K562 (cell line): ENCODE data around the gene CBFA2T3. TPM values are rescaled to one million over a fixed set of nuclear protein-coding genes. Genes with fewer than 3 reads are reported as not detected.
"Not testable (repeated sequence)": the region's sequence is repeated elsewhere in the genome, so short reads cannot be mapped to it uniquely, and the experiment has no call there.

Experiments used
- ATAC-seq: fragments of 200-7000 bp; cut with Tn5 transposase; 3 replicates; pipeline ENCODE4 v1.9.1; 2020; ENCODE audit warnings: moderate library complexity
- BruUV-seq: library from RNA; stranded (reverse); fragments of 400-500 nt; replicated peaks from 2 replicates; lab custom pipeline; 2021; lab: Mats Ljungman, UMichigan
- CTCF ChIA-PET: fragments of 300-600 bp; formaldehyde crosslinking; extraction: SDS; loops from one replicate; lab custom pipeline; 2021; ENCODE audit warnings: low intra/inter-chr PET ratio; lab: Yijun Ruan, JAX
- POLR2A ChIA-PET: fragments of 300-600, 350-650 bp; sonication (Branson Sonifier 250); formaldehyde crosslinking; extraction: SDS; loops from one replicate; lab custom pipeline; 2021; ENCODE audit warnings: antibody characterized with exemption, inconsistent platforms; lab: Yijun Ruan, JAX
- DNase-seq, 4 experiments: peaks; one replicate each; pipeline versions ENCODE4 v3.0.0 to v3.0.0-alpha.2; 2011 to 2018; ENCODE audit warnings: low spot score in 3 of 4, mixed read lengths in 3 of 4; ENCODE audit errors: extremely low read depth in 1 of 4
- FAIRE-seq: peaks from 2 replicates; lab custom pipeline; 2011; peaks lifted over from hg19 to GRCh38; lab: Jason Lieb, UNC
- H2AFZ ChIP-seq: 2 replicates; pipeline ENCODE4 v1.6.0; 2011; ENCODE audit warnings: low read depth, low read length, control low read depth, inconsistent platforms
- H3K27ac ChIP-seq: fragments of 200-600 bp; 3 replicates; pipeline ENCODE4 v1.8.0; 2011; ENCODE audit warnings: low read depth, mild to moderate bottlenecking, control low read depth, inconsistent platforms, low read length, moderate library complexity, mixed read lengths; ENCODE audit errors: extremely low read depth
- H3K27me3 ChIP-seq, 2 experiments: fragments of 300-600 bp in 1 of 2; 2 replicates in 1 of 2; 3 replicates in 1 of 2; pipeline versions ENCODE4 v1.6.0 to v1.8.0; 2011; ENCODE audit warnings: inconsistent platforms in 2 of 2, low read length in 2 of 2, mild to moderate bottlenecking in 1 of 2, mixed read lengths in 1 of 2, moderate library complexity in 1 of 2; ENCODE audit not compliant: control insufficient read depth in 2 of 2, insufficient read depth in 2 of 2
- H3K36me3 ChIP-seq: fragments of 300-600 bp; 3 replicates; pipeline ENCODE4 v1.8.0; 2011; ENCODE audit warnings: mild to moderate bottlenecking, low read length, inconsistent platforms; ENCODE audit not compliant: control insufficient read depth, insufficient read depth
- H3K4me1 ChIP-seq, 2 experiments: fragments of 200-600 bp in 1 of 2; replicated peaks in 1 of 2; 2 replicates in 1 of 2; 3 replicates in 1 of 2; pipeline versions ENCODE4 v1.5.1 to v1.8.0; 2011; ENCODE audit warnings: inconsistent platforms in 2 of 2, low read length in 2 of 2, mild to moderate bottlenecking in 1 of 2, mixed read lengths in 1 of 2, moderate library complexity in 1 of 2; ENCODE audit not compliant: control insufficient read depth in 2 of 2, insufficient read depth in 2 of 2
- H3K4me2 ChIP-seq: 2 replicates; pipeline ENCODE4 v1.6.1; 2011; ENCODE audit warnings: low read length, control low read depth, inconsistent platforms, mixed read lengths; ENCODE audit not compliant: insufficient read depth
- H3K4me3 ChIP-seq: fragments of 200-600 bp; sonication (generic), shearing (Covaris generic); 2 replicates; pipeline ENCODE4 v1.5.1; 2016; ENCODE audit warnings: control low read depth, inconsistent platforms
- H3K79me2 ChIP-seq: fragments of 200-600 bp; 3 replicates; pipeline ENCODE4 v1.8.0; 2011; ENCODE audit warnings: low read length, inconsistent platforms; ENCODE audit not compliant: control insufficient read depth, insufficient read depth
- H3K9ac ChIP-seq, 2 experiments: 2 replicates each; pipeline versions ENCODE4 v1.6.0 to v1.6.1; 2011; ENCODE audit warnings: low read depth in 2 of 2, low read length in 2 of 2, control low read depth in 1 of 2, inconsistent platforms in 1 of 2, mild to moderate bottlenecking in 1 of 2, mixed read lengths in 1 of 2; ENCODE audit not compliant: insufficient read depth in 1 of 2
- H3K9me1 ChIP-seq: one replicate; pipeline ENCODE4 v1.6.0; 2011; ENCODE audit warnings: inconsistent platforms, mild to moderate bottlenecking, low read length, moderate library complexity; ENCODE audit not compliant: control insufficient read depth, insufficient read depth
- H3K9me3 ChIP-seq: replicated peaks from 2 replicates; pipeline ENCODE4 v1.5.1; 2011; ENCODE audit warnings: low read depth, low read length, inconsistent platforms; ENCODE audit not compliant: control insufficient read depth, insufficient read depth
- H4K20me1 ChIP-seq: replicated peaks from 2 replicates; pipeline ENCODE4 v1.6.1; 2011; ENCODE audit warnings: low read length, inconsistent platforms, mixed read lengths; ENCODE audit not compliant: control insufficient read depth, insufficient read depth
- ARHGAP35 ChIP-seq: fragments of 450-650 bp; IDR thresholded peaks from 2 replicates; pipeline ENCODE4 v1.6.1; 2018; ENCODE audit not compliant: partially characterized antibody
- BRF1 ChIP-seq: IDR thresholded peaks from 3 replicates; pipeline ENCODE4 v1.6.1; 2011; ENCODE audit warnings: borderline replicate concordance, mild to moderate bottlenecking; ENCODE audit not compliant: insufficient read length; ENCODE audit errors: extremely low read depth
- CTBP1 ChIP-seq: fragments of 450-650 bp; IDR thresholded peaks from 2 replicates; pipeline ENCODE4 v1.6.1; 2016; ENCODE audit warnings: borderline replicate concordance
- POLR2A ChIP-seq: fragments of 450-650 bp; conservative IDR thresholded peaks from 2 replicates; pipeline ENCODE4 v1.6.1; 2016
- POLR2G ChIP-seq: fragments of 200-400 bp; formaldehyde crosslinking; IDR thresholded peaks from 2 replicates; pipeline ENCODE4 v1.6.1; 2017; ENCODE audit warnings: low read depth, mild to moderate bottlenecking, antibody characterized with exemption, low read length, moderate library complexity
- RBM22 ChIP-seq: fragments of 200-400 bp; formaldehyde crosslinking; IDR thresholded peaks from 2 replicates; pipeline ENCODE4 v1.6.1; 2018; ENCODE audit warnings: low read length, low read depth; ENCODE audit not compliant: poor library complexity, severe bottlenecking
- SREBF2 ChIP-seq: sonication (generic); formaldehyde crosslinking; IDR thresholded peaks from 2 replicates; pipeline ENCODE4 v1.4.0; 2020; ENCODE audit warnings: mild to moderate bottlenecking, missing genetic modification reagents
- SRSF9 ChIP-seq: fragments of 200-400 bp; formaldehyde crosslinking; IDR thresholded peaks from 2 replicates; pipeline ENCODE4 v1.6.1; 2017; ENCODE audit warnings: low read depth, low read length, borderline replicate concordance
- SUPT5H ChIP-seq: fragments of 450-650 bp; IDR thresholded peaks from 2 replicates; pipeline ENCODE4 v1.6.1; 2016
- WGBS: fragments of 100-300 bp; shearing (Covaris generic); methylation state at CpG from one replicate; pipeline ENCODE4 v1.1.6; 2016; ENCODE audit warnings: low coverage, mixed read lengths; ENCODE audit not compliant: insufficient coverage; ENCODE audit errors: missing lambda C conversion rate; 5-methylcytosine and 5-hydroxymethylcytosine counted together
- in situ Hi-C: fragments of 300-500 bp; cut with MboI; formaldehyde crosslinking; loops from 4 replicates; pipeline ENCODE4 v1.15.0; 2018; ENCODE audit warnings: inconsistent platforms, mixed read lengths
- intact Hi-C: fragments of 100-400 bp; cut with micrococcal nuclease; formaldehyde crosslinking; loops from 2 replicates; pipeline ENCODE4 v1.14.2; 2022
- polyA plus RNA-seq, 8 experiments: library from polyadenylated mRNA; depleted of rRNA in 4 of 8; stranded (reverse) in 5 of 8; unstranded in 3 of 8; fragments of >200 nt; fragmentation: Nextera tagmentation in 2 of 8; fragmentation: Illumina TruSeq in 1 of 8; extraction: Ambion mirVana in 2 of 8; extraction: Trizol in 1 of 8; gene quantifications; 2 replicates each; pipeline versions ENCODE4 v1.2.1 to v1.2.3, GENCODE V29; 2011 to 2014; ENCODE audit warnings: inconsistent platforms in 1 of 8, missing spikeins in 1 of 8
- total RNA-seq, 7 experiments: library from RNA; depleted of rRNA in 6 of 7; stranded (reverse); fragments of >200 nt in 6 of 7; fragmentation: Illumina TruSeq in 2 of 7; extraction: Trizol in 2 of 7; gene quantifications; 2 replicates each; pipeline versions ENCODE4 v1.2.1 to v1.2.3, GENCODE V29; 2011 to 2021; ENCODE audit warnings: low replicate concordance in 1 of 7
- TF ChIP-seq, protein P1 (sequence below): fragments of 250-450 bp; sonication (Bioruptor Pico); IDR thresholded peaks from 2 replicates; pipeline ENCODE4 v1.8.0; 2021; ENCODE audit warnings: moderate library complexity, mild to moderate bottlenecking, inconsistent platforms
- TF ChIP-seq, protein P2 (sequence below): sonication (generic); formaldehyde crosslinking; IDR thresholded peaks from 2 replicates; pipeline ENCODE4 v1.8.1; 2023; ENCODE audit warnings: mild to moderate bottlenecking, missing genetic modification reagents

CBFA2T3 gene
- total and polyA plus RNA-seq, 9 of the 15 experiments (the other 6 are each of a cell fraction or from before 2014, with no cell fraction given), result 2.3 to 145 (median 6.7) TPM

DNA sequence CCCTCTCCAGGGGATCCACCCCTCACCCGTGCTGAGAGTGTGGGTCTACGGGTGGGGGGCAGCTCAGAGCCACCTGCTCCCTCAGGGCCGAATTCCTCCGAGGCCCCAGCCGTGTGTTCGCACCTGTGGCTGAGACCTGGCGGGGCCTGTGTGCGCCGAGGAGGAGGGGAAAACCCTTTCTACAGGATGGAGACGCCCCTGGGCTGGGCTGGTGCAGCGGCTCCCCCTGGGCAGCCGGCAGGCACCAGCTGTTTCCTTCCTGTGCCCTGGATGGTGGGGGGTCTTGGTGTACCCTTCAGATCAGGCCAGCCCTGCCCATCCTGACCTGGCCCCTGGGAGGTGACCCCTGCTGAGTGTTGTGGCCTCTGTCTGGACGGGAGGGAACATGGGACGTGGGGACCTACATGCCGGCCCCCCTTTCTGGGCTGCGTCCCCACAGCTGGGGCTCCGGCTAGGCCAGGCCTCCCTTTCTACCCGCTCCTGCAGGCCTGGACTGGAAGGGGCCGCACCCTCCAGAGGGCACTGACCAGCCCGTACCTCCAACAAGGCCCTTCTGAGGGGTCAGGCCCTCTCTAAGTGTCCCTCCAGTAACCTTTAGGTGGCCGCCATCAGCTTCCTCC is 82.2 kb downstream of the CBFA2T3 start (continued):
- TF ChIP-seq ARHGAP35 (no peak), POLR2G (peak; percentile 70), CTBP1 (no peak), POLR2A (0 out of 2 replicates have a peak, but pooled peaks have one; percentile 22), SREBF2 (CRISPR knock-in tag) (no peak), BRF1 (no peak), SRSF9 (no peak), RBM22 (peak; percentile 87), SUPT5H (no peak)
- TF ChIP-seq, protein P1, sequence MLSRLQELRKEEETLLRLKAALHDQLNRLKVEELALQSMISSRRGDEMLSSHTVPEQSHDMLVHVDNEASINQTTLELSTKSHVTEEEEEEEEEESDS (CRISPR knock-in tag), result no peak
- TF ChIP-seq, protein P2, sequence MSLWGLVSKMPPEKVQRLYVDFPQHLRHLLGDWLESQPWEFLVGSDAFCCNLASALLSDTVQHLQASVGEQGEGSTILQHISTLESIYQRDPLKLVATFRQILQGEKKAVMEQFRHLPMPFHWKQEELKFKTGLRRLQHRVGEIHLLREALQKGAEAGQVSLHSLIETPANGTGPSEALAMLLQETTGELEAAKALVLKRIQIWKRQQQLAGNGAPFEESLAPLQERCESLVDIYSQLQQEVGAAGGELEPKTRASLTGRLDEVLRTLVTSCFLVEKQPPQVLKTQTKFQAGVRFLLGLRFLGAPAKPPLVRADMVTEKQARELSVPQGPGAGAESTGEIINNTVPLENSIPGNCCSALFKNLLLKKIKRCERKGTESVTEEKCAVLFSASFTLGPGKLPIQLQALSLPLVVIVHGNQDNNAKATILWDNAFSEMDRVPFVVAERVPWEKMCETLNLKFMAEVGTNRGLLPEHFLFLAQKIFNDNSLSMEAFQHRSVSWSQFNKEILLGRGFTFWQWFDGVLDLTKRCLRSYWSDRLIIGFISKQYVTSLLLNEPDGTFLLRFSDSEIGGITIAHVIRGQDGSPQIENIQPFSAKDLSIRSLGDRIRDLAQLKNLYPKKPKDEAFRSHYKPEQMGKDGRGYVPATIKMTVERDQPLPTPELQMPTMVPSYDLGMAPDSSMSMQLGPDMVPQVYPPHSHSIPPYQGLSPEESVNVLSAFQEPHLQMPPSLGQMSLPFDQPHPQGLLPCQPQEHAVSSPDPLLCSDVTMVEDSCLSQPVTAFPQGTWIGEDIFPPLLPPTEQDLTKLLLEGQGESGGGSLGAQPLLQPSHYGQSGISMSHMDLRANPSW, result no peak

DNA sequence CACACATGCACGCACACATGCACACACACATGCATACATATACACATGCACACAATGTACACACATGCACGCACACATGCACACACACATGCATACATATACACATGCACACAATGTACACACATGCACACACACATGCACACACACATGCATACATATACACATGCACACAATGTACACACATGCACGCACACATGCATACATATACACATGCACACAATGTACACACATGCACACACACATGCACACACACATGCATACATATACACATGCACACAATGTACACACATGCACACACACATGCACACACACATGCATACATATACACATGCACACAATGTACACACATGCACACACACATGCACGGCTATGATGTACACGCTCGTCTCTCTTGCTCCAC is 82.7 kb downstream of the CBFA2T3 start:
- H3K9ac ChIP-seq, POLR2A ChIA-PET, H4K20me1 ChIP-seq, intact Hi-C loops, H3K27me3 ChIP-seq, BruUV-seq, H3K4me3 ChIP-seq, DNase-seq, H2AFZ ChIP-seq, FAIRE-seq, ATAC-seq, H3K4me2 ChIP-seq, H3K27ac ChIP-seq, in situ Hi-C loops, CTCF ChIA-PET, H3K9me1 ChIP-seq: not testable (repeated sequence)
- H3K9me3 ChIP-seq, result peaks cover 25% of the 10 kb centered on the region
- H3K4me1 ChIP-seq, result peaks cover 0 to 33% of the 10 kb centered on the region in 2 experiments; a peak in 2 of 5 replicates
- peaks cover 16% of the 10 kb centered on the region for H3K79me2 ChIP-seq
- 94% methylated on average over 3 of the region's 6 CpGs for WGBS
- H3K36me3 ChIP-seq, result peaks cover 91% of the 10 kb centered on the region
